WTC11 (cell line): Measurements from ENCODE around the gene TBC1D14.

Experiments
- ARID4B ChIP-seq: sonication (generic); formaldehyde crosslinking; IDR thresholded peaks from 2 replicates; pipeline ENCODE4 v1.8.0; 2023; ENCODE audit warnings: missing genetic modification reagents, mild to moderate bottlenecking, borderline replicate concordance
- ATF1 ChIP-seq: sonication (generic); formaldehyde crosslinking; IDR thresholded peaks from 2 replicates; pipeline ENCODE4 v1.8.1; 2023; ENCODE audit warnings: mild to moderate bottlenecking, moderate library complexity, missing genetic modification reagents
- NFYB ChIP-seq: sonication (generic); formaldehyde crosslinking; conservative IDR thresholded peaks from 2 replicates; pipeline ENCODE4 v1.8.0; 2022; ENCODE audit warnings: low read depth, missing genetic modification reagents
- ZBTB21 ChIP-seq: sonication (generic); formaldehyde crosslinking; IDR thresholded peaks from 2 replicates; pipeline ENCODE4 v1.8.1; 2023; ENCODE audit warnings: mild to moderate bottlenecking, missing genetic modification reagents, borderline replicate concordance
- ZNF232 ChIP-seq: sonication (generic); formaldehyde crosslinking; IDR thresholded peaks from 2 replicates; pipeline ENCODE4 v1.8.0; 2022; ENCODE audit warnings: mild to moderate bottlenecking, missing genetic modification reagents
- ZNF263 ChIP-seq: sonication (generic); formaldehyde crosslinking; IDR thresholded peaks from 2 replicates; pipeline ENCODE4 v1.8.1; 2022; ENCODE audit warnings: low read depth, mild to moderate bottlenecking, moderate library complexity, missing genetic modification reagents
- TF ChIP-seq, protein P1 (sequence below): fragments of 200-600 bp; IDR thresholded peaks from 2 replicates; pipeline ENCODE4 v1.8.0; 2022; ENCODE audit warnings: antibody characterized with exemption
- TF ChIP-seq, protein P2 (sequence below): fragments of 250-450 bp; sonication (Bioruptor Pico); IDR thresholded peaks from 2 replicates; pipeline ENCODE4 v2.1.2; 2022; ENCODE audit warnings: mild to moderate bottlenecking, moderate library complexity
- TF ChIP-seq, protein P3 (sequence below): sonication (generic); formaldehyde crosslinking; IDR thresholded peaks from 2 replicates; pipeline ENCODE4 v1.8.0; 2023; ENCODE audit warnings: mild to moderate bottlenecking, missing genetic modification reagents

DNA sequence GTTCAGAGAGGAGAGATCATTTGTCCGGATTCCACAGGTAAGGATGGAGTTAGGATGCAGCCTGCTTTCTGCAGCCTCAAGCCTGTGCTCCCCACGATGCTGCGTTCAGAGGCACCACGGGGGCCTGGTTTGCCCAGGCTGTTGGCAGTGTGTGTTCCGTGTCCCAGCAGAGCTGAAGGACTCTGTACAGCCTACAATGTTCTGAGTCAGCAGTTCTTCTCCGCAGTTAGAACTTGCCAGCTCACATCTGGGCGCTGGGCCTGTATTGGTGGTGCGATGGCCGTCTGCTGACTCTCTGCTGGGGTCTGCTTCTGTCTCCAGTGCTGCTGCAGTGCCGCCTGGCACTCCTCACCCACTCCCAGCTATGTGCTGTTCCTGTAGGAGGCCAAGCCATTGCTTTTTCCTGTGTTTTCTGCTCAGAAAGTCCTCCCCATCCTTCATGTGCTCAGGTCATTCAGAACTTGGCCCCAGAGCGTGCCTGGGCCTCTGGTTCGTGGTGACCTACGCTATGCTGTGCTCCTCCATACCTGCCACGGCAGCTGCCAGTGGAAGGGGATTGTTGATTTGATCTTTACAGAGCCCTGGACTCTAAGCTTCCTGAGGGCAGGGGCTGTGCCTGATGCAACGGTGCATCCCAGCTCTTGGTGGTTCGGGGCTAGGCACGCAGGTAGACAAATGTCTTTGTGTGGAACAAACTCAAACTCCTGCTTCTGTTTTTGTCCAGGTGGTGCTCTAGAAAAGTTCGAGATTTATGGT, 91.0 kb downstream of the TBC1D14 start:
- TF ChIP-seq, protein P1, sequence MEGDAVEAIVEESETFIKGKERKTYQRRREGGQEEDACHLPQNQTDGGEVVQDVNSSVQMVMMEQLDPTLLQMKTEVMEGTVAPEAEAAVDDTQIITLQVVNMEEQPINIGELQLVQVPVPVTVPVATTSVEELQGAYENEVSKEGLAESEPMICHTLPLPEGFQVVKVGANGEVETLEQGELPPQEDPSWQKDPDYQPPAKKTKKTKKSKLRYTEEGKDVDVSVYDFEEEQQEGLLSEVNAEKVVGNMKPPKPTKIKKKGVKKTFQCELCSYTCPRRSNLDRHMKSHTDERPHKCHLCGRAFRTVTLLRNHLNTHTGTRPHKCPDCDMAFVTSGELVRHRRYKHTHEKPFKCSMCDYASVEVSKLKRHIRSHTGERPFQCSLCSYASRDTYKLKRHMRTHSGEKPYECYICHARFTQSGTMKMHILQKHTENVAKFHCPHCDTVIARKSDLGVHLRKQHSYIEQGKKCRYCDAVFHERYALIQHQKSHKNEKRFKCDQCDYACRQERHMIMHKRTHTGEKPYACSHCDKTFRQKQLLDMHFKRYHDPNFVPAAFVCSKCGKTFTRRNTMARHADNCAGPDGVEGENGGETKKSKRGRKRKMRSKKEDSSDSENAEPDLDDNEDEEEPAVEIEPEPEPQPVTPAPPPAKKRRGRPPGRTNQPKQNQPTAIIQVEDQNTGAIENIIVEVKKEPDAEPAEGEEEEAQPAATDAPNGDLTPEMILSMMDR, result no peak
- TF ChIP-seq NFYB (CRISPR knock-in tag) (no peak), ARID4B (no peak), ATF1 (CRISPR knock-in tag) (no peak), ZBTB21 (CRISPR knock-in tag) (no peak), ZNF232 (CRISPR knock-in tag) (no peak), ZNF263 (CRISPR knock-in tag) (no peak)
- TF ChIP-seq, protein P2, sequence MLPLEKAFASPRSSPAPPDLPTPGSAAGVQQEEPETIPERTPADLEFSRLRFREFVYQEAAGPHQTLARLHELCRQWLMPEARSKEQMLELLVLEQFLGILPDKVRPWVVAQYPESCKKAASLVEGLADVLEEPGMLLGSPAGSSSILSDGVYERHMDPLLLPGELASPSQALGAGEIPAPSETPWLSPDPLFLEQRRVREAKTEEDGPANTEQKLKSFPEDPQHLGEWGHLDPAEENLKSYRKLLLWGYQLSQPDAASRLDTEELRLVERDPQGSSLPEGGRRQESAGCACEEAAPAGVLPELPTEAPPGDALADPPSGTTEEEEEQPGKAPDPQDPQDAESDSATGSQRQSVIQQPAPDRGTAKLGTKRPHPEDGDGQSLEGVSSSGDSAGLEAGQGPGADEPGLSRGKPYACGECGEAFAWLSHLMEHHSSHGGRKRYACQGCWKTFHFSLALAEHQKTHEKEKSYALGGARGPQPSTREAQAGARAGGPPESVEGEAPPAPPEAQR, result no peak
- TF ChIP-seq, protein P3, sequence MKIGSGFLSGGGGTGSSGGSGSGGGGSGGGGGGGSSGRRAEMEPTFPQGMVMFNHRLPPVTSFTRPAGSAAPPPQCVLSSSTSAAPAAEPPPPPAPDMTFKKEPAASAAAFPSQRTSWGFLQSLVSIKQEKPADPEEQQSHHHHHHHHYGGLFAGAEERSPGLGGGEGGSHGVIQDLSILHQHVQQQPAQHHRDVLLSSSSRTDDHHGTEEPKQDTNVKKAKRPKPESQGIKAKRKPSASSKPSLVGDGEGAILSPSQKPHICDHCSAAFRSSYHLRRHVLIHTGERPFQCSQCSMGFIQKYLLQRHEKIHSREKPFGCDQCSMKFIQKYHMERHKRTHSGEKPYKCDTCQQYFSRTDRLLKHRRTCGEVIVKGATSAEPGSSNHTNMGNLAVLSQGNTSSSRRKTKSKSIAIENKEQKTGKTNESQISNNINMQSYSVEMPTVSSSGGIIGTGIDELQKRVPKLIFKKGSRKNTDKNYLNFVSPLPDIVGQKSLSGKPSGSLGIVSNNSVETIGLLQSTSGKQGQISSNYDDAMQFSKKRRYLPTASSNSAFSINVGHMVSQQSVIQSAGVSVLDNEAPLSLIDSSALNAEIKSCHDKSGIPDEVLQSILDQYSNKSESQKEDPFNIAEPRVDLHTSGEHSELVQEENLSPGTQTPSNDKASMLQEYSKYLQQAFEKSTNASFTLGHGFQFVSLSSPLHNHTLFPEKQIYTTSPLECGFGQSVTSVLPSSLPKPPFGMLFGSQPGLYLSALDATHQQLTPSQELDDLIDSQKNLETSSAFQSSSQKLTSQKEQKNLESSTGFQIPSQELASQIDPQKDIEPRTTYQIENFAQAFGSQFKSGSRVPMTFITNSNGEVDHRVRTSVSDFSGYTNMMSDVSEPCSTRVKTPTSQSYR (CRISPR knock-in tag), result no peak
